A549 treated with CpdA at 1 μM for 4 hours (cell line): Measurements from ENCODE around the gene UNC45A. TPM values are rescaled to one million over a fixed set of nuclear protein-coding genes. Genes with fewer than 3 reads are reported as not detected.

Experiments
- total RNA-seq: library from RNA; stranded (reverse); fragments of 200-300 nt; extraction: Qiagen RNA extraction; gene quantifications from 5 replicates; pipeline ENCODE4 v1.2.3, GENCODE V29; 2022; ENCODE audit warnings: low read depth

Gene UNC45A
- 56.7 to 61.9 TPM (median 58.6 TPM) in 5 replicates for total RNA-seq

GRCh38 chr15:90934949-90935751 is at the start of gene UNC45A:
TSS of gene UNC45A (plus strand) at chr15:90935285. CDS start at chr15:90935325, 40 bp downstream.

GRCh38 chr15:90902840-90903732 is 32.0 kb upstream of the UNC45A start, which contains the start of gene MAN2A2:
TSS of gene MAN2A2 (plus strand) at chr15:90903302. CDS start at chr15:90904208, 906 bp downstream.

GRCh38 chr15:90931828-90932659 is 3.0 kb upstream of the UNC45A start, which contains the start of gene HDDC3:
TSS of gene HDDC3 (minus strand) at chr15:90932549. CDS start at chr15:90932540, 9 bp downstream.

GRCh38 chr15:90954712-90955623 is 19.9 kb downstream of the UNC45A start, which contains the start of gene RCCD1:
TSS of gene RCCD1 (plus strand) at chr15:90954884. CDS start at chr15:90956735, 1,851 bp downstream.

GRCh38 chr15:90994417-90995311 is 59.6 kb downstream of the UNC45A start, which contains the start of gene PRC1:
TSS of gene PRC1 (minus strand) at chr15:90994535. CDS start at chr15:90994417, 118 bp downstream.

Other genes with a start within 250 kb of the UNC45A start
- 10.9 to 14.5 TPM (median 12.9 TPM) in 5 replicates for gene BLM, start 217.9 kb upstream of the UNC45A start, total RNA-seq
- gene FURIN, start 66.7 kb upstream of the UNC45A start, total RNA-seq = 42.6 to 59.2 TPM (median 51.4 TPM) in 5 replicates
- gene FES, start 50.8 kb upstream of the UNC45A start, total RNA-seq = 0.74 to 1.0 TPM (median 0.86 TPM) in 5 replicates
- 25.4 to 30.2 TPM (median 28.4 TPM) in 5 replicates for gene MAN2A2, start 32.0 kb upstream of the UNC45A start, total RNA-seq
- 22.6 to 34.3 TPM (median 33.7 TPM) in 5 replicates for gene HDDC3, start 2.7 kb upstream of the UNC45A start, total RNA-seq
- 19.4 to 55.3 TPM (median 34.3 TPM) in 5 replicates for gene RCCD1, start 19.6 kb downstream of the UNC45A start, total RNA-seq
- gene PRC1, start 59.2 kb downstream of the UNC45A start, total RNA-seq = 189 to 274 TPM (median 209 TPM) in 5 replicates
- 11.2 to 17.4 TPM (median 13.7 TPM) in 5 replicates for gene VPS33B, start 87.3 kb downstream of the UNC45A start, total RNA-seq
- gene SV2B, start 165.0 kb downstream of the UNC45A start, total RNA-seq = 0.02 to 0.13 TPM (median 0.03 TPM) in 3 of 5 replicates, not detected in the others